Suprapubic skin (tissue), 4 donors: Measurements from ENCODE around the gene PIGB. TPM values are rescaled to one million over a fixed set of nuclear protein-coding genes. Genes with fewer than 3 reads are reported as not detected.
"Not testable (repeated sequence)": the region's sequence is repeated elsewhere in the genome, so short reads cannot be mapped to it uniquely, and the experiment has no call there.

Experiments used
- DNase-seq, 2 donors: peaks; one replicate each; pipeline ENCODE4 v3.0.0-alpha.2; 2019; ENCODE audit warnings: low spot score in 2 of 2
- H3K27ac ChIP-seq: fragments of 200-600 bp; sonication (generic); one replicate; pipeline ENCODE4 v1.5.1; 2019
- H3K27me3 ChIP-seq: fragments of 200-600 bp; sonication (generic); one replicate; pipeline ENCODE4 v1.5.1; 2019
- H3K36me3 ChIP-seq: fragments of 200-600 bp; sonication (generic); one replicate; pipeline ENCODE4 v1.5.1; 2019
- H3K4me1 ChIP-seq: fragments of 200-600 bp; sonication (generic); one replicate; pipeline ENCODE4 v1.5.1; 2019
- H3K4me3 ChIP-seq: fragments of 200-600 bp; sonication (generic); one replicate; pipeline ENCODE4 v1.5.1; 2019; ENCODE audit warnings: mild to moderate bottlenecking
- H3K9me3 ChIP-seq: fragments of 200-600 bp; sonication (generic); one replicate; pipeline ENCODE4 v1.5.1; 2019
- CTCF ChIP-seq, 2 donors: fragments of 200-600 bp in 1 of 2; fragments of 450-650 bp in 1 of 2; sonication (generic) in 1 of 2; IDR thresholded peaks; one replicate each; pipeline ENCODE4 v1.5.1; 2016 to 2019; ENCODE audit warnings: antibody characterized with exemption in 2 of 2, mild to moderate bottlenecking in 1 of 2, moderate library complexity in 1 of 2
- EP300 ChIP-seq: sonication (generic); formaldehyde crosslinking; IDR thresholded peaks from one replicate; pipeline ENCODE4 v1.6.1; 2017; ENCODE audit warnings: antibody characterized with exemption
- POLR2A ChIP-seq, 2 donors: fragments of 450-650 bp; IDR thresholded peaks; one replicate each; pipeline ENCODE4 v1.6.1; 2017; ENCODE audit warnings: antibody characterized with exemption in 2 of 2, mild to moderate bottlenecking in 2 of 2, moderate library complexity in 2 of 2
- POLR2AphosphoS5 ChIP-seq, 3 donors: sonication (generic); formaldehyde crosslinking; IDR thresholded peaks; one replicate each; pipeline ENCODE4 v1.6.1; 2017; ENCODE audit warnings: antibody characterized with exemption in 3 of 3
- whole genome bisulfite sequencing: methylation state at CpG from one replicate; pipeline ENCODE4 v1.1.5; 2018; 5-methylcytosine and 5-hydroxymethylcytosine counted together
- total RNA-seq, 4 donors: library from RNA; depleted of rRNA; stranded (reverse); fragments of >200 nt; gene quantifications; one replicate each; pipeline ENCODE4 v1.1.0, GENCODE V29; 2016

The PIGB gene
- total RNA-seq, 4 donors from 2014 or later: 6.7 to 13.2 (median 9.9) TPM

GRCh38 chr15:55383687-55384086 lies 64.7 kb downstream of the PIGB start:
- TF ChIP-seq CTCF (IDR thresholded peaks at IDR 0.05): no peak
- TF ChIP-seq POLR2AphosphoS5 (IDR thresholded peaks at IDR 0.05): no peak
- no peak for TF ChIP-seq POLR2A (IDR thresholded peaks at IDR 0.05)
- TF ChIP-seq EP300: no peak
- no peaks in the 10 kb centered on the region for H3K9me3 ChIP-seq
- H3K36me3 ChIP-seq: peaks cover 39% of the 10 kb centered on the region
- DNase-seq: no peak
- H3K4me3 ChIP-seq: no peak overlapping the region
- no peaks in the 10 kb centered on the region for H3K27me3 ChIP-seq
- WGBS: 100% methylated on average over 2 of the region's 2 CpGs
- H3K27ac ChIP-seq: no peak overlapping the region
- H3K4me1 ChIP-seq: no peaks in the 10 kb centered on the region

GRCh38 chr15:55387027-55387426 lies 68.0 kb downstream of the PIGB start:
- H3K36me3 ChIP-seq: peaks cover 30% of the 10 kb centered on the region
- H3K9me3 ChIP-seq: no peaks in the 10 kb centered on the region
- H3K27ac ChIP-seq: no peak overlapping the region
- DNase-seq: no peak
- no peak for TF ChIP-seq POLR2AphosphoS5 (IDR thresholded peaks at IDR 0.05)
- TF ChIP-seq EP300: no peak
- TF ChIP-seq CTCF (IDR thresholded peaks at IDR 0.05): no peak
- TF ChIP-seq POLR2A (IDR thresholded peaks at IDR 0.05): no peak
- H3K4me1 ChIP-seq: no peaks in the 10 kb centered on the region
- H3K27me3 ChIP-seq: no peaks in the 10 kb centered on the region
- H3K4me3 ChIP-seq: no peak overlapping the region

- peaks cover 13% of the 10 kb centered on the region for H3K36me3 ChIP-seq
- TF ChIP-seq POLR2AphosphoS5 (IDR thresholded peaks at IDR 0.05) (no peak), CTCF (IDR thresholded peaks at IDR 0.05) (no peak), EP300 (no peak), POLR2A (IDR thresholded peaks at IDR 0.05) (no peak)
- no peak overlapping the region for H3K27ac ChIP-seq
- no peak for DNase-seq
- H3K4me3 ChIP-seq: no peak overlapping the region
- H3K27me3 ChIP-seq: no peaks in the 10 kb centered on the region
- H3K9me3 ChIP-seq: no peaks in the 10 kb centered on the region
- no peaks in the 10 kb centered on the region for H3K4me1 ChIP-seq
Measured at GRCh38 chr15:55389264-55389607, 70.2 kb downstream of the PIGB start.

GRCh38 chr15:55394694-55395093 lies 75.7 kb downstream of the PIGB start:
- Histone ChIP-seq H3K4me3 (no peak overlapping the region), H3K36me3 (no peaks in the 10 kb centered on the region), H3K4me1 (no peaks in the 10 kb centered on the region), H3K27me3 (no peaks in the 10 kb centered on the region), H3K9me3 (no peaks in the 10 kb centered on the region), H3K27ac (no peak overlapping the region)
- DNase-seq: no peak
- no peak for TF ChIP-seq POLR2A (IDR thresholded peaks at IDR 0.05)
- TF ChIP-seq EP300: no peak
- TF ChIP-seq CTCF (IDR thresholded peaks at IDR 0.05): no peak
- no peak for TF ChIP-seq POLR2AphosphoS5 (IDR thresholded peaks at IDR 0.05)
- 100% methylated on average over 1 of the region's 1 CpG for WGBS

GRCh38 chr15:55398243-55398642 lies 79.2 kb downstream of the PIGB start:
- WGBS: 94% methylated on average over 5 of the region's 5 CpGs
- no peak for TF ChIP-seq POLR2A (IDR thresholded peaks at IDR 0.05)
- no peak for TF ChIP-seq POLR2AphosphoS5 (IDR thresholded peaks at IDR 0.05)
- TF ChIP-seq CTCF (IDR thresholded peaks at IDR 0.05): no peak
- no peak for TF ChIP-seq EP300
- peaks cover 3% of the 10 kb centered on the region for H3K4me1 ChIP-seq

GRCh38 chr15:55400050-55400449 lies 81.0 kb downstream of the PIGB start:
- H3K4me1 ChIP-seq: peaks cover 16% of the 10 kb centered on the region
- not testable (repeated sequence) for H3K36me3 ChIP-seq, H3K27me3 ChIP-seq, DNase-seq, H3K9me3 ChIP-seq, H3K27ac ChIP-seq, H3K4me3 ChIP-seq
- 84% methylated on average over 8 of the region's 8 CpGs for WGBS

More at GRCh38 chr15:55398243-55398642, 79.2 kb downstream of the PIGB start:
- Histone ChIP-seq H3K9me3 (no peaks in the 10 kb centered on the region), H3K36me3 (no peaks in the 10 kb centered on the region), H3K27me3 (no peaks in the 10 kb centered on the region), H3K27ac (no peak overlapping the region), H3K4me3 (no peak overlapping the region)
- DNase-seq: no peak
